ENCODE data around the gene MYRF.

Gene MYRF

DNA sequence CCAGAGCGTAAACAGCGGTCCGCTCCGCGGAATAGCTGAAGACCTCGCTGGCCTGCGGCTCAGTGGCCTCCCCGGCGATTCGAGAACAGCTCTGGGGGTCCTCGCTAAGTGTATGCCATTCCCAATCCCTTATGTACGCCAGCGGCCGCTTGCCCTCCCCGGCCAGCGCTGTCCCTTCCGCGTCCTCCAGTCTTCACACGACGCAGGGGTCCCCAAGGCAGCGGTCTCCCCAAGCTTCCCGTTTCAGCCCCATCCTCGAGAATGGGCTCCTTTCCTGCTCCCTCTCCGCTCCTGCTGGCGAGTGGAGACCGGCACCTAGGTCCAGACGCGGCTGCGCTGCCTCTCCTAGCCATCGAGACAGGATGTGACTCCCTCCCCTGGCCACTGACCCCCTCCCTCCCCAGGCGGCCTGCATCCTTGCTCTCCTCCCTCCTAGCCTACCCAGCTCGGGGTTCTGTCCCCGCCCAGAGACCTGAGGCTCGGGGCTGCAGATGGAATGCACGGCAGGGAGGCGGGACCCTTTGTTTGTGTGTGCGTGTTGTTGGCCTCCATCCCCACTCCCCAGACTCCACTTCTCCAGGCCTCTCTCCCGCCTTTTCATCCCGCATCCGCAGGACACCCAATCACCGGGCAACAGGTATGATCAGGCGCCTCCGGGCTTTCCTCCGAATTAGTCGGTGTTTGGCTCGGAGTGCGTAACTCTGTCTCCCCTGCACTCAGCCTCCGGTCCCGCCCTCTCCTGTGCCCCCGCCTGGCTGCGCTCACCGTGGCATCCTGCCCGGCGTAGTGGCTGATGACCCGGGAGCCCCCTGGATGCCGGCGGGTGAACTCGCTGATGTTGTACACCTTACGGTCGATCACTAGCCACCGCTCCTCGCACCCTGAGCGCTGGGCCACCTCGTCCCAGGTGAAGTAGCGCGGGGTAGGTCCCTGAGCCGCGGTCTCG lies 63.6 kb downstream of the MYRF start:
- peak; percentile 74 for DNase-seq (ENCODE audit: low spot score)
- TF ChIP-seq, protein P1, sequence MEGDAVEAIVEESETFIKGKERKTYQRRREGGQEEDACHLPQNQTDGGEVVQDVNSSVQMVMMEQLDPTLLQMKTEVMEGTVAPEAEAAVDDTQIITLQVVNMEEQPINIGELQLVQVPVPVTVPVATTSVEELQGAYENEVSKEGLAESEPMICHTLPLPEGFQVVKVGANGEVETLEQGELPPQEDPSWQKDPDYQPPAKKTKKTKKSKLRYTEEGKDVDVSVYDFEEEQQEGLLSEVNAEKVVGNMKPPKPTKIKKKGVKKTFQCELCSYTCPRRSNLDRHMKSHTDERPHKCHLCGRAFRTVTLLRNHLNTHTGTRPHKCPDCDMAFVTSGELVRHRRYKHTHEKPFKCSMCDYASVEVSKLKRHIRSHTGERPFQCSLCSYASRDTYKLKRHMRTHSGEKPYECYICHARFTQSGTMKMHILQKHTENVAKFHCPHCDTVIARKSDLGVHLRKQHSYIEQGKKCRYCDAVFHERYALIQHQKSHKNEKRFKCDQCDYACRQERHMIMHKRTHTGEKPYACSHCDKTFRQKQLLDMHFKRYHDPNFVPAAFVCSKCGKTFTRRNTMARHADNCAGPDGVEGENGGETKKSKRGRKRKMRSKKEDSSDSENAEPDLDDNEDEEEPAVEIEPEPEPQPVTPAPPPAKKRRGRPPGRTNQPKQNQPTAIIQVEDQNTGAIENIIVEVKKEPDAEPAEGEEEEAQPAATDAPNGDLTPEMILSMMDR (IDR thresholded peaks at IDR 0.05; ENCODE audit: extremely low read depth, insufficient read depth, missing control alignments) = no peak
- in situ Hi-C loops (cut with MboI; ENCODE audit: low pct_unique_long_range_greater_than_20kb, low sequenced_read_pairs, unreplicated experiment) = no loop called here

DNA sequence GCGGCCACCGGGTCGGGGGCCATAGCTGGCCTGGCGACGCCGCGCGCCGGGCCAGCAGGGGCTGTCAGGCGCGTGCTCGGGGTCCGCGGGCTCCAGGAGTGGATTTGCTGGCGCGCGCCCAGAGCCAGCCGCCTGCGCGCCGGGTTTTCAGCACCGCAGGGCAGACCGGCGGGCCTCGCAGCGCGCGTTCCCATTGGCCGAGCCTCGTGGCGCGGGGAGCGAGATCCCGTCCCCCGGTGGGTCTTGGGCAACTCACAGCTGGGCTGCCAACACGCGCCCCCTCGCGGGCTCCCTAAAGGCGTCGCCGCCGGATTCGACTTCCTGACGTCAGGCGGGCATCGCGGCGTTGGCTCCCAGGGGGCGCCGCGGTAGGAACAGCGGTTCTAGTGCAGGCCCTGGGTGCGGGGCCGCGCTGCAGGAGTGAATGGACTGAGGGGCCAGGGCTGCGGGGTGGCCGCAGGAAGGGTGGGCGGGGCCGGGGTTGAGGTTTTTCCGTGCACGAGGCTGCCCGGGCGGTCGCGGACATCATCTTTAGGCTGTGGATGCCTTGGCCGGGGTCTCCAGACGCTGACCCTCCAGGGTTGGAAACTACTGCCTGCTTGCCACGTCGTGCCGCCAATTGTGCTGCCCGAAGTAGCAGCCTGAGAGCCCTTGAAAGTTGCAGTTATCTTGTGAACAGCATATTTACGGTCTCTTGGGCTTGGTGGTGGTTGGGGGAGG lies 64.5 kb downstream of the MYRF start, which contains the start of gene FADS1:
Gene FADS1, minus strand, starts transcription at position 268 of the 720 bp plus-strand sequence. Its CDS starts 74 bp downstream, at position 194.
- TF ChIP-seq, protein P1 (IDR thresholded peaks at IDR 0.05; ENCODE audit: extremely low read depth, insufficient read depth, missing control alignments) = peak; percentile 63
- in situ Hi-C loops (cut with MboI; ENCODE audit: low pct_unique_long_range_greater_than_20kb, low sequenced_read_pairs, unreplicated experiment) = no loop called here

DNA sequence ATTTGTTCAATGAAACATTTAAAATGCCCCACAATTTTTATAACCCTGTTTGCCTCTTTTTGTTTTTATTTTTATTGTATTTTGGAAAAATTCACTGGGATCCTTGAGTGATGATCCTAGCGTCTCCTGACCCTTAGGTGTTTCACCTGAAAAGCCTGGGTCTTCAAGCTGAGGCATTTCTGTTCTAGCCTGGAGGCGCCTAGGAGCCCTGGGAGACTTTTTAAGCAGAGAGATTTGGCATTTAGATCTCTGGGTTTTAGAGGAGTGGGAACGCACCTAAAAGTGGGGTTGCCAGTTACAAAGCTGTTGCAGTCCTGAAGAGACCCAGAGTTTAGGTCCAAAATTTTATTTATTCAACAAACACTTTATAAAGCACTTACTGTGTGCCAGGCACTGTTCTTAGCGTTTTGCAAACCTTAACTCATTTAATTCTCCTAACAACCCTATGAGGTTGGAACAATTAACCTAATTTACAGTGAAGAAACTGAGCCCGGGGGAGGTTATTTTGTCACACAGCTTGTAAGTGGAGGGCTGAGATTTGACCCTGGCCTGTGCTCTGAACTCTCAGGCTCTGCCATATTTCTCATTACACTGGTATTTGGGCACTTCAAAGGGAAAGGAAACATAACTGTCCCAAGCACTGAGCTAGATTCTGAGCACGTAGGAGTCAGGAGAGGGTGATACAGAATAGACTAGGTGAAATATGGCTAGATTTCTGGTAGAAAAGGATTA lies 65.2 kb downstream of the MYRF start:
- TF ChIP-seq, protein P1 (IDR thresholded peaks at IDR 0.05; ENCODE audit: extremely low read depth, insufficient read depth, missing control alignments) = no peak
- in situ Hi-C loops (cut with MboI; ENCODE audit: low pct_unique_long_range_greater_than_20kb, low sequenced_read_pairs, unreplicated experiment) = no loop called here
- no peak for DNase-seq (ENCODE audit: low spot score)

More for the DNA sequence above, 64.5 kb downstream of the MYRF start, which contains the start of gene FADS1:
- peak; percentile 90 for DNase-seq (ENCODE audit: low spot score)

DNA sequence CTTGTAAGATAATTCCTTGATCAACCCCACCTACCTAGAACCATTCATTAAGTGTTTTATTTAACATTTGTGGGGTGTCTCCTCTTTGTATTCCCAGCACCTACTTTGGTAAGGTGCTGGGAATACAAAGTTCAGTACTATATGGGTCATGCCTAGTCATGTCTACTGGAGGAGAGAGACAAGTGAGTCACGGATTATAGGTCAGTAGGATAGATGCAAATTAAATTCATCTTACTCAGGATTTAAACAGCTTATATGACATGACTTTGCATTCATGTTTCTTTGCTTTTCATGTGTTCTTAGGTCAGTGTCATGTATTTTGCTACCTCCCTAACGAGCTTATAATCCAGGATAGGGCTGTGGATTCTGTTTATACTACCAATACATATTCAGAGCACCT lies 67.7 kb downstream of the MYRF start:
- TF ChIP-seq, protein P1 (IDR thresholded peaks at IDR 0.05; ENCODE audit: extremely low read depth, insufficient read depth, missing control alignments) = no peak
- in situ Hi-C loops (cut with MboI; ENCODE audit: low pct_unique_long_range_greater_than_20kb, low sequenced_read_pairs, unreplicated experiment) = no loop called here
- no peak for DNase-seq (ENCODE audit: low spot score)

DNA sequence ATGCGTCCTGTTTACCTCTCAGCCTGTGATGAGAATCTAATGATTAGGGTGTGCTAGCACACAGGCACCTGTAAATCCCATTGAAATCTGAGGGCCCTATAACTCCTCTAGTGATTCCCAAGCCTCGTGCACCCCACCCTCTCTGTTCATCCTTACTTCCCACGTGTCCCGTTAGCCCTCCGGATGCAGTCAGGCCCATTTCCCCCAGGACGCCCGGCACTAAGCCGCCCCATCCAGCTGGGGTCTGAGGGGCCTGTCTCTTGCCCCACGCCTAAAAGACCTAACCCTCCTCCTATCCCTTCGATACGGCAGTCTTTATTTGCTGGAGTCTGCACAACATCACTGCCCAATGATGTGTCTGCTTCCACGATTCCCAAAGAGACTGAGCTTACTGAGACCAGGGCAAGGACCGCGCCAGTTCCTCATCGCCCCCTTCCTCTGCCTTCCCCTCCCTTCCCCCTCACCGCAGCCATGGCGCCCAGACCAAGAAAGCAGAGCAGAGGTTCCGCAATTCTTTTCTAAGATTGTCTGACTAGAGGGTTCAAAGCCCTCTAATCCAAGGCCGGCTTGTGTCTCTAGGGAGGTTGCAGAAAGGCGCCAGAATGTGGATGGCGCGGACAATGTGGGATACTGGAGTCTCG lies 74.6 kb downstream of the MYRF start:
- in situ Hi-C loops (cut with MboI; ENCODE audit: low pct_unique_long_range_greater_than_20kb, low sequenced_read_pairs, unreplicated experiment) = no loop called here
- TF ChIP-seq, protein P1 (IDR thresholded peaks at IDR 0.05; ENCODE audit: extremely low read depth, insufficient read depth, missing control alignments) = no peak
- peak; percentile 52 for DNase-seq (ENCODE audit: low spot score)
